ENCODE measurements around the gene ZSCAN10.

- TF ChIP-seq EP300 (IDR thresholded peaks at IDR 0.05) (no peak), POLR2AphosphoS5 (IDR thresholded peaks at IDR 0.05) (no peak)
Measured at GRCh38 chr16:3097266-3097665, 1.8 kb downstream of the ZSCAN10 start.

All from gastroesophageal sphincter (tissue), 2 donors.